ENCODE data around the gene AMOTL1. TPM values are rescaled to one million over a fixed set of nuclear protein-coding genes. Genes with fewer than 3 reads are reported as not detected.

AMOTL1 gene
- total RNA-seq, 4 donors from 2014 or later, result 150 to 393 (median 244) TPM

DNA sequence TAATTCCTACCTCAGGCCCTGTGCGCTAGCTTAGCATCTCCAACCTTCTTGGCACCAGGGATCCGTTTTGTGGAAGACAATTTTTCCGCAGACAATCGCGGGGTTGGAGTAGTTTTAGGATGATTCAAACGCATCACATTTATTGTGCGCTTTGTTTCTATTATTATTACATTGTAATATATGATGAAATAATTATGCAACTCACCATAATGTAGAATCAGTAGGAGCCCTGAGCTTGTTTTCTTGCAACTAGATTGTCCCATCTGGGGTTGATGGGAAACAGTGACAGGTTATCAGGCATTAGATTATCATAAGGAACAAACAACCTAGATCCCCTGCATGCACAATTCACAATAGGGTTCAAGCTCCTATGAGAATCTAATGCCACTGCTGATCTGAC lies 52.3 kb downstream of the AMOTL1 start:
- H3K4me1 ChIP-seq, result peaks cover 18 to 32% of the 10 kb centered on the region in 2 donors
- no peaks in the 10 kb centered on the region for H3K9me3 ChIP-seq
- peaks cover 0 to 38% of the 10 kb centered on the region in 2 donors for H3K36me3 ChIP-seq
- no peaks in the 10 kb centered on the region for H3K27me3 ChIP-seq
- DNase-seq (no peak), ATAC-seq (no peak)
- intact Hi-C loops (cut with DNase I; ENCODE audit: low total_unique reads), result no loop called here
- TF ChIP-seq POLR2A (IDR thresholded peaks at IDR 0.05), result no peak
- TF ChIP-seq, protein P1, sequence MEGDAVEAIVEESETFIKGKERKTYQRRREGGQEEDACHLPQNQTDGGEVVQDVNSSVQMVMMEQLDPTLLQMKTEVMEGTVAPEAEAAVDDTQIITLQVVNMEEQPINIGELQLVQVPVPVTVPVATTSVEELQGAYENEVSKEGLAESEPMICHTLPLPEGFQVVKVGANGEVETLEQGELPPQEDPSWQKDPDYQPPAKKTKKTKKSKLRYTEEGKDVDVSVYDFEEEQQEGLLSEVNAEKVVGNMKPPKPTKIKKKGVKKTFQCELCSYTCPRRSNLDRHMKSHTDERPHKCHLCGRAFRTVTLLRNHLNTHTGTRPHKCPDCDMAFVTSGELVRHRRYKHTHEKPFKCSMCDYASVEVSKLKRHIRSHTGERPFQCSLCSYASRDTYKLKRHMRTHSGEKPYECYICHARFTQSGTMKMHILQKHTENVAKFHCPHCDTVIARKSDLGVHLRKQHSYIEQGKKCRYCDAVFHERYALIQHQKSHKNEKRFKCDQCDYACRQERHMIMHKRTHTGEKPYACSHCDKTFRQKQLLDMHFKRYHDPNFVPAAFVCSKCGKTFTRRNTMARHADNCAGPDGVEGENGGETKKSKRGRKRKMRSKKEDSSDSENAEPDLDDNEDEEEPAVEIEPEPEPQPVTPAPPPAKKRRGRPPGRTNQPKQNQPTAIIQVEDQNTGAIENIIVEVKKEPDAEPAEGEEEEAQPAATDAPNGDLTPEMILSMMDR (IDR thresholded peaks at IDR 0.05 in 4 of 5, conservative IDR thresholded peaks at IDR 0.05 in 1 of 5), result no peak
- in situ Hi-C loops (cut with MboI; ENCODE audit: low sequenced_read_pairs in 4 of 4), result loop anchor here in 1 of 4 donors (25.0 kb wide), 1 partner anchor 92 kb away; no protein-coding TSS in a partner anchor
- H3K27ac ChIP-seq, result no peak overlapping the region
- H3K4me3 ChIP-seq, result no peak overlapping the region

DNA sequence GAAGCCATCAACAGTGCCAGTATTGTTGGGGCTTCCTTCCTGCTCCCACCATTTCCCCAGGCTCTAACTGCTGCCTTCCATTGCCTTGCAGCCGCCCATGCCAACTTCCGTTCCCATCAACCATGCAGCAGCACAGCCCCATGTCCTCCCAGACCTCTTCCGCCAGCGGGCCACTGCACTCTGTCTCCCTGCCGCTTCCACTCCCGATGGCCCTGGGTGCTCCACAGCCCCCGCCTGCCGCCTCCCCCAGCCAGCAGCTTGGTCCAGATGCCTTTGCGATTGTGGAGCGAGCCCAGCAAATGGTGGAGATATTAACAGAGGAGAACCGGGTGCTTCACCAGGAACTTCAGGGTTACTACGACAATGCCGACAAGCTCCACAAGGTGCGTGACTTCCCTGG lies 53.3 kb downstream of the AMOTL1 start:
- no peak for DNase-seq
- intact Hi-C loops (cut with DNase I; ENCODE audit: low total_unique reads) (no loop called here), in situ Hi-C loops (cut with MboI; ENCODE audit: low sequenced_read_pairs in 4 of 4) (loop anchor here in 1 of 4 donors (25.0 kb wide), 1 partner anchor 91 kb away; no protein-coding TSS in a partner anchor)
- Histone ChIP-seq H3K9me3 (no peaks in the 10 kb centered on the region), H3K27ac (no peak overlapping the region), H3K27me3 (no peaks in the 10 kb centered on the region), H3K36me3 (peaks cover 0 to 38% of the 10 kb centered on the region in 2 donors), H3K4me1 (peaks cover 20 to 33% of the 10 kb centered on the region in 2 donors), H3K4me3 (no peak overlapping the region)
- ATAC-seq, result no peak
- TF ChIP-seq, protein P1 (IDR thresholded peaks at IDR 0.05 in 4 of 5, conservative IDR thresholded peaks at IDR 0.05 in 1 of 5), result no peak
- no peak for TF ChIP-seq POLR2A (IDR thresholded peaks at IDR 0.05)

DNA sequence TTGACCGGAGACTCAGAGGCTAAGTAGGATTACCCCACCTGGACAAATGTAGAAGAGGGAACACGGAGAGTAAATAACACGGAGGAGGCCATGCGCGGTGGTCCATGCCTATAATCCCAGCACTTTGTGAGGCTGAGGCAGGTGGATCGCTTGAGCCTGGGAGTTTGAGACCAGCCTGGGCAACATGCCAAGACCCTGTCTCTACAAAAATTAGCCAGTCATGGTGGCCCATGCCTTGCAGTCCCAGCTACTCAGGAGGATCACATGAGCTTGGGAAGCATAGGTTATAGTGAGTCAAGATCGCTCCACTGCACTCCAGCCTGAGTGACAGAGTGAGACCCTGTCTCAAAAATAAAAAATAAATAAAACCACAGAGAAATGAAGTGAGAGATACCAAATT lies 53.9 kb downstream of the AMOTL1 start:
- no peak overlapping the region for H3K4me3 ChIP-seq
- DNase-seq (no peak), ATAC-seq (no peak)
- peak overlapping the region in 1 of 4 donors; percentile 21 for H3K27ac ChIP-seq
- H3K9me3 ChIP-seq, result no peaks in the 10 kb centered on the region
- H3K27me3 ChIP-seq, result no peaks in the 10 kb centered on the region
- H3K36me3 ChIP-seq, result peaks cover 0 to 43% of the 10 kb centered on the region in 2 donors
- in situ Hi-C loops (cut with MboI; ENCODE audit: low sequenced_read_pairs in 4 of 4), result loop anchor here in 1 of 4 donors (25.0 kb wide), 1 partner anchor 90 kb away; no protein-coding TSS in a partner anchor
- TF ChIP-seq, protein P1 (IDR thresholded peaks at IDR 0.05 in 4 of 5, conservative IDR thresholded peaks at IDR 0.05 in 1 of 5), result no peak
- no peak for TF ChIP-seq POLR2A (IDR thresholded peaks at IDR 0.05)
- intact Hi-C loops (cut with DNase I; ENCODE audit: low total_unique reads), result no loop called here
- peaks cover 20 to 29% of the 10 kb centered on the region in 2 donors for H3K4me1 ChIP-seq

DNA sequence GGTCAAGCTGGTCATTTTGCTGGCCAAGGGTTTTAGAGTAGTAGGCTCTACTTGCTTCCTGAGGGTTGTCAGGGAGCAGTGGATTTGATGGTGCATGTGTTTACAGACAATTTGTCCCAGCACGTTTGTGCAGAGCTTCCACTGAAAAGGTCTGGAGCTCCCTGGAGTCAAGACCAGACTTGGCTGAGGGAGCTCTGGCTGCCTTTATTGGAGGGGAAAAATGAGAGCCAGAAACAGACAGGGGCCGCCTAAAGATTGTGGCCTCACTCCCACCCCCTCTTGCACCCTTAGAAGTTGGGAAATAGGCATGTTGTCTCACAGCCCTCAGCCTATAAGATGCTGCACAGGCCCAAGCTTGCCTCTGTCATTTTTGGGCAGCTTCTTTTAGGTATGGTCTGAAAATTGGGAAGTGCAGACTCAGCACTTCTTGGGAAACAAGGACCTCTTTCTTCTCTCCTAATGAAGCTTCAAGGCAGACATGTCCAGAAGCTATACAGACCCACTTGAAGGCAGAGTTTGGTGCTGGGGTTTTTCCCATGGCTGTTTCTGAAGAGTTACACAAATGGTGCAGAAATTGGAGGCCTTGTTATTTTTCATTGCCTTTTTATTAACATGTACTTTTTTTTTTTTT lies 55.1 kb downstream of the AMOTL1 start:
- in situ Hi-C loops (cut with MboI; ENCODE audit: low sequenced_read_pairs in 4 of 4), result loop anchor here in 1 of 4 donors (25.0 kb wide), 1 partner anchor 89 kb away; no protein-coding TSS in a partner anchor
- Histone ChIP-seq H3K27me3 (no peaks in the 10 kb centered on the region), H3K4me3 (no peak overlapping the region), H3K36me3 (peaks cover 0 to 53% of the 10 kb centered on the region in 2 donors), H3K4me1 (peaks cover 20 to 21% of the 10 kb centered on the region in 2 donors), H3K9me3 (no peaks in the 10 kb centered on the region), H3K27ac (no peak overlapping the region)
- intact Hi-C loops (cut with DNase I; ENCODE audit: low total_unique reads), result no loop called here
- ATAC-seq, result no peak
- DNase-seq, result no peak
- TF ChIP-seq, protein P1 (IDR thresholded peaks at IDR 0.05 in 4 of 5, conservative IDR thresholded peaks at IDR 0.05 in 1 of 5), result no peak
- no peak for TF ChIP-seq POLR2A (IDR thresholded peaks at IDR 0.05)
